Neural progenitor cell (in vitro differentiated cells): ENCODE results near the gene FAM13B. TPM values are rescaled to one million over a fixed set of nuclear protein-coding genes. Genes with fewer than 3 reads are reported as not detected.

Experiments
- DNase-seq: peaks from one replicate; pipeline ENCODE4 v3.0.0-alpha.2; 2016; ENCODE audit warnings: low spot score
- H2AFZ ChIP-seq: fragments of 200-600 bp; sonication (generic); replicated peaks from 2 replicates; pipeline ENCODE4 v1.6.1; 2016; ENCODE audit warnings: antibody characterized with exemption
- H3F3A ChIP-seq: fragments of 200-600 bp; sonication (generic); 2 replicates; pipeline ENCODE4 v1.6.1; 2016; ENCODE audit warnings: antibody characterized with exemption, low read depth
- H3K27ac ChIP-seq: fragments of 200-600 bp; sonication (generic); 2 replicates; pipeline ENCODE4 v1.5.1; 2016; ENCODE audit warnings: mild to moderate bottlenecking
- H3K27me3 ChIP-seq: fragments of 200-600 bp; sonication (generic); 2 replicates; pipeline ENCODE4 v1.6.1; 2016; ENCODE audit warnings: mild to moderate bottlenecking, moderate library complexity
- H3K36me3 ChIP-seq: fragments of 200-600 bp; sonication (generic); 2 replicates; pipeline ENCODE4 v1.5.1; 2016
- H3K4me1 ChIP-seq: fragments of 200-600 bp; sonication (generic); 2 replicates; pipeline ENCODE4 v1.6.1; 2016; ENCODE audit warnings: mixed run types
- H3K4me2 ChIP-seq: fragments of 200-600 bp; sonication (generic); 2 replicates; pipeline ENCODE4 v1.6.1; 2016
- H3K4me3 ChIP-seq: fragments of 200-600 bp; sonication (generic); 2 replicates; pipeline ENCODE4 v1.5.1; 2016
- H3K79me2 ChIP-seq: fragments of 200-600 bp; sonication (generic); 2 replicates; pipeline ENCODE4 v1.6.1; 2016; ENCODE audit warnings: low read depth
- H3K9ac ChIP-seq: fragments of 200-600 bp; sonication (generic); 2 replicates; pipeline ENCODE4 v1.6.1; 2016
- H3K9me3 ChIP-seq: fragments of 200-600 bp; sonication (generic); 2 replicates; pipeline ENCODE4 v1.5.1; 2016; ENCODE audit warnings: low read depth
- H4K20me1 ChIP-seq: fragments of 200-600 bp; sonication (generic); 2 replicates; pipeline ENCODE4 v1.6.1; 2016; ENCODE audit warnings: low read depth
- H3K27ac Mint-ChIP-seq: 3 replicates; pipeline ENCODE4 v1.8.0; 2021; ENCODE audit warnings: mixed read lengths
- H3K27me3 Mint-ChIP-seq: 2 replicates; pipeline ENCODE4 v1.8.0; 2022; ENCODE audit warnings: low read depth, mild to moderate bottlenecking, inconsistent platforms, moderate library complexity, mixed read lengths; ENCODE audit not compliant: insufficient read depth
- H3K36me3 Mint-ChIP-seq: 3 replicates; pipeline ENCODE4 v1.8.0; 2021; ENCODE audit warnings: mixed read lengths
- H3K4me1 Mint-ChIP-seq: 3 replicates; pipeline ENCODE4 v1.8.0; 2021; ENCODE audit warnings: mixed read lengths
- H3K4me3 Mint-ChIP-seq: 3 replicates; pipeline ENCODE4 v1.8.0; 2021; ENCODE audit warnings: mild to moderate bottlenecking, moderate library complexity, mixed read lengths
- H3K9me3 Mint-ChIP-seq: 3 replicates; pipeline ENCODE4 v1.8.0; 2020; ENCODE audit warnings: mixed read lengths
- CTCF ChIP-seq: fragments of 200-600 bp; sonication (generic); IDR thresholded peaks from 2 replicates; pipeline ENCODE4 v1.5.1; 2017; ENCODE audit warnings: antibody characterized with exemption, mild to moderate bottlenecking
- EZH2 ChIP-seq: fragments of 200-600 bp; sonication (generic); IDR thresholded peaks from 2 replicates; pipeline ENCODE4 v1.6.1; 2017; ENCODE audit warnings: antibody characterized with exemption, mild to moderate bottlenecking, moderate library complexity
- EZH2phosphoT487 ChIP-seq: fragments of 200-600 bp; sonication (generic); IDR thresholded peaks from 2 replicates; pipeline ENCODE4 v1.6.1; 2017; ENCODE audit warnings: antibody characterized with exemption
- total RNA-seq: library from RNA; depleted of rRNA; stranded (reverse); fragments of >200 nt; gene quantifications from 2 replicates; pipeline ENCODE4 v1.2.3, GENCODE V29; 2015; ENCODE audit warnings: low replicate concordance

Gene FAM13B
- total RNA-seq, 1 donor from 2014 or later: 41.7 TPM

DNA sequence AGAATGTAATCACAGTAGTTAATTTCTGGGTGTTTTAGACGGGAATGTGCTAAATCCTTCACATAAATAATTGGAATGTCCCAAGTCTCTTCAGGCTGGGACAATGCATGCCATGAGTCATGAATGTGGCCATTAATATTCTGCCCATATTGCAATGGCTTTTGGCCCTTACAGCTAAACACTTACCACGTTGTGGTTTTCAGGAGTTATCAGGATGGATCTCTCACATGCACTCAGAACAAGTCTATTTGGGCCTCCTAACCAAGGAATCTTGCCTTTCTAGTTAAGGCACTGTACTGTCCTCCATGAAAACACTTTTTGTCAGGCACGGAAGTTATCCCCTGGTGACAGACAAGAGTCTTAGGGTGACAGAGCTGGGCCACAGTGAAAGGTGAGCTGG lies 110.9 kb downstream of the FAM13B start:
- H3K36me3 Mint-ChIP-seq: no peaks in the 10 kb centered on the region
- Histone ChIP-seq H3K27ac (no peak overlapping the region), H3K4me1 (no peaks in the 10 kb centered on the region), H3F3A (no peaks in the 10 kb centered on the region), H3K4me2 (no peak overlapping the region), H3K4me3 (no peak overlapping the region), H3K9ac (no peak overlapping the region), H3K79me2 (no peaks in the 10 kb centered on the region), H3K36me3 (no peaks in the 10 kb centered on the region), H3K27me3 (no peaks in the 10 kb centered on the region), H3K9me3 (no peaks in the 10 kb centered on the region), H2AFZ (no peak overlapping the region), H4K20me1 (no peaks in the 10 kb centered on the region)
- DNase-seq: no peak
- H3K27ac Mint-ChIP-seq: no peak overlapping the region
- H3K9me3 Mint-ChIP-seq: peaks cover 9% of the 10 kb centered on the region
- TF ChIP-seq EZH2phosphoT487: no peak
- no peak for TF ChIP-seq CTCF
- TF ChIP-seq EZH2: no peak
- no peaks in the 10 kb centered on the region for H3K27me3 Mint-ChIP-seq
- H3K4me1 Mint-ChIP-seq: no peaks in the 10 kb centered on the region
- H3K4me3 Mint-ChIP-seq: no peak overlapping the region

- H3K9me3 Mint-ChIP-seq: peaks cover 30% of the 10 kb centered on the region
- no peak overlapping the region for H3K27ac Mint-ChIP-seq
- Histone ChIP-seq H3K27me3 (no peaks in the 10 kb centered on the region), H2AFZ (no peak overlapping the region), H3K9me3 (no peaks in the 10 kb centered on the region), H3K27ac (no peak overlapping the region), H3K9ac (no peak overlapping the region), H3K79me2 (no peaks in the 10 kb centered on the region), H3F3A (no peaks in the 10 kb centered on the region), H3K4me1 (no peaks in the 10 kb centered on the region), H4K20me1 (no peaks in the 10 kb centered on the region), H3K4me2 (no peak overlapping the region), H3K36me3 (no peaks in the 10 kb centered on the region), H3K4me3 (no peak overlapping the region)
- no peak for TF ChIP-seq EZH2
- no peak for DNase-seq
- no peak overlapping the region for H3K4me3 Mint-ChIP-seq
- H3K27me3 Mint-ChIP-seq: no peaks in the 10 kb centered on the region
- peaks cover 2% of the 10 kb centered on the region for H3K36me3 Mint-ChIP-seq
- no peaks in the 10 kb centered on the region for H3K4me1 Mint-ChIP-seq
Observed at GRCh38 chr5:137916923-137917322, 116.0 kb downstream of the FAM13B start.

GRCh38 chr5:137914758-137915157 lies 118.1 kb downstream of the FAM13B start:
- Histone ChIP-seq H3F3A (no peaks in the 10 kb centered on the region), H2AFZ (no peak overlapping the region), H3K4me2 (no peak overlapping the region), H3K9ac (no peak overlapping the region), H3K9me3 (no peaks in the 10 kb centered on the region), H3K4me1 (no peaks in the 10 kb centered on the region), H3K79me2 (no peaks in the 10 kb centered on the region), H3K27ac (no peak overlapping the region), H4K20me1 (no peaks in the 10 kb centered on the region), H3K36me3 (no peaks in the 10 kb centered on the region), H3K27me3 (no peaks in the 10 kb centered on the region), H3K4me3 (no peak overlapping the region)
- Mint-ChIP-seq H3K9me3 (peaks cover 32% of the 10 kb centered on the region), H3K4me1 (no peaks in the 10 kb centered on the region), H3K27ac (no peak overlapping the region), H3K36me3 (peaks cover 2% of the 10 kb centered on the region), H3K4me3 (no peak overlapping the region), H3K27me3 (no peaks in the 10 kb centered on the region)
- DNase-seq: no peak
- TF ChIP-seq EZH2phosphoT487: no peak
- no peak for TF ChIP-seq CTCF
- no peak for TF ChIP-seq EZH2

DNA sequence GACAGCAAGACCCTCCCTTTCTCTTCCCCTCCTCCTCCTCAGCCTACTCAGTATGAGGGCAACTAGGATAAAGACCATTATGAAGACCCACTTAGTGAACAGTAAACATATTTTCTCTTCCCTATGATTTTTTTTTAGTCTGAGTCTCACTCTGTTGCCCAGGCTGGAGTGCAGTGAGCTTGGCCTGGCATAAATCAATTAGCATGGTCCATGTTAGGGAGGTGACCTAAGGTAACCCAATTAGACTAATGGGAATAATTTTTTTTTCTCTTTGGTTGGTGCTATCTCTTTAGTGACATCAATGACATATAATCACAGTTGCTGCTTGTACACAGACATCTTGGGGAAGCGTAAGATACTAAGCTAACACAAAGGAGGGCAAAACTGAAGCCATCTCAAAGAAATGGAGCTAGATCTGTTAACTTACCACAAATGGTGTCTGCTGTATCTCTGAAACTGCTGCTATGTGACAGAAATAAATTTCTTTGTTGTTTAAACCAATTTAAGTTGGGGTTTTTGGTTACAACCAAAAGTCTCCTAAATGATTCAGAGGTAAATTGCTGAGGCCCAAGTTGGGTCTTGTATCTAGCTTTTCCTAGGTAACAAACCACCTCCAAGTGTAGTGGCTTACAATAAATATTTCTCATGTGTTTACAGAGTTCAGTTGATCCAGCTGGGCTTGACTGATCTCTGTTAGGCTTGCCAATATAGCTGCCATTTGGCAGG lies 130.3 kb downstream of the FAM13B start:
- no peaks in the 10 kb centered on the region for H3K27me3 ChIP-seq
- no peaks in the 10 kb centered on the region for H3K9me3 Mint-ChIP-seq

More for the DNA sequence above, 130.3 kb downstream of the FAM13B start:
- Mint-ChIP-seq H3K4me3 (no peak overlapping the region), H3K36me3 (no peaks in the 10 kb centered on the region), H3K4me1 (peaks cover 12% of the 10 kb centered on the region), H3K27ac (peak overlapping the region; percentile 21), H3K27me3 (peaks cover 3% of the 10 kb centered on the region)
- Histone ChIP-seq H3K79me2 (no peaks in the 10 kb centered on the region), H4K20me1 (no peaks in the 10 kb centered on the region), H3K9me3 (no peaks in the 10 kb centered on the region), H3F3A (no peaks in the 10 kb centered on the region), H3K36me3 (no peaks in the 10 kb centered on the region), H3K27ac (no peak overlapping the region), H3K9ac (no peak overlapping the region), H3K4me1 (no peaks in the 10 kb centered on the region), H2AFZ (no peak overlapping the region), H3K4me3 (no peak overlapping the region), H3K4me2 (no peak overlapping the region)
- DNase-seq: no peak
- TF ChIP-seq EZH2phosphoT487 (no peak), CTCF (no peak), EZH2 (no peak)
